Esophagus muscularis mucosa (tissue), 4 donors: ENCODE measurements around the gene DMRT2. TPM values are rescaled to one million over a fixed set of nuclear protein-coding genes. Genes with fewer than 3 reads are reported as not detected.

Experiments used
- DNase-seq: peaks from one replicate; pipeline ENCODE4 v3.0.0-alpha.2; 2017; ENCODE audit errors: extremely low spot score
- H3K27ac ChIP-seq, 4 donors: fragments of 200-600 bp; sonication (generic); replicated peaks in 1 of 4; 1 replicate in 3 of 4; 2 replicates in 1 of 4; pipeline ENCODE4 v1.5.1; 2016 to 2019; ENCODE audit warnings: mild to moderate bottlenecking in 1 of 4
- H3K27me3 ChIP-seq, 4 donors: fragments of 200-600 bp; sonication (generic); one replicate each; pipeline versions ENCODE4 v1.5.1 to v1.6.0; 2016 to 2019
- H3K36me3 ChIP-seq, 4 donors: fragments of 200-600 bp; sonication (generic); one replicate each; pipeline ENCODE4 v1.5.1; 2016 to 2019
- H3K4me1 ChIP-seq, 4 donors: fragments of 200-600 bp; sonication (generic); one replicate each; pipeline ENCODE4 v1.5.1; 2016 to 2019
- H3K4me3 ChIP-seq, 4 donors: fragments of 200-600 bp; sonication (generic); 1 replicate in 2 of 4; 2 replicates in 2 of 4; pipeline ENCODE4 v1.5.1; 2016 to 2019; ENCODE audit warnings: mild to moderate bottlenecking in 4 of 4, moderate library complexity in 1 of 4
- H3K9me3 ChIP-seq, 4 donors: fragments of 200-600 bp; sonication (generic); 1 replicate in 3 of 4; 2 replicates in 1 of 4; pipeline ENCODE4 v1.5.1; 2016 to 2019
- CTCF ChIP-seq, 3 experiments: fragments of 200-600 bp in 2 of 3; fragments of 450-650 bp in 1 of 3; sonication (generic) in 2 of 3; IDR thresholded peaks; one replicate each; pipeline ENCODE4 v1.5.1; 2017 to 2019; ENCODE audit warnings: antibody characterized with exemption in 3 of 3, mild to moderate bottlenecking in 2 of 3, moderate library complexity in 1 of 3
- EP300 ChIP-seq: sonication (generic); formaldehyde crosslinking; IDR thresholded peaks from one replicate; pipeline ENCODE4 v1.6.1; 2017; ENCODE audit warnings: antibody characterized with exemption
- POLR2A ChIP-seq: fragments of 450-650 bp; IDR thresholded peaks from one replicate; pipeline ENCODE4 v1.6.1; 2017; ENCODE audit warnings: antibody characterized with exemption, moderate library complexity, mild to moderate bottlenecking, low read depth
- POLR2AphosphoS5 ChIP-seq, 2 donors: sonication (generic); formaldehyde crosslinking; IDR thresholded peaks; one replicate each; pipeline ENCODE4 v1.6.1; 2017; ENCODE audit warnings: antibody characterized with exemption in 2 of 2
- WGBS: methylation state at CpG from one replicate; pipeline ENCODE4 v1.1.5; 2018; 5-methylcytosine and 5-hydroxymethylcytosine counted together
- intact Hi-C: fragments of 100-400 bp; cut with DNase I; formaldehyde crosslinking; loops from one replicate; pipeline ENCODE4 v1.15.1; 2023
- total RNA-seq, 4 donors: library from RNA; depleted of rRNA; stranded (reverse); fragments of >200 nt; gene quantifications; one replicate each; pipeline versions ENCODE4 v1.1.0 to v1.2.1, GENCODE V29; 2016

Gene DMRT2
- total RNA-seq, 4 donors from 2014 or later, result 0.33 to 0.80 (median 0.50) TPM

DNA sequence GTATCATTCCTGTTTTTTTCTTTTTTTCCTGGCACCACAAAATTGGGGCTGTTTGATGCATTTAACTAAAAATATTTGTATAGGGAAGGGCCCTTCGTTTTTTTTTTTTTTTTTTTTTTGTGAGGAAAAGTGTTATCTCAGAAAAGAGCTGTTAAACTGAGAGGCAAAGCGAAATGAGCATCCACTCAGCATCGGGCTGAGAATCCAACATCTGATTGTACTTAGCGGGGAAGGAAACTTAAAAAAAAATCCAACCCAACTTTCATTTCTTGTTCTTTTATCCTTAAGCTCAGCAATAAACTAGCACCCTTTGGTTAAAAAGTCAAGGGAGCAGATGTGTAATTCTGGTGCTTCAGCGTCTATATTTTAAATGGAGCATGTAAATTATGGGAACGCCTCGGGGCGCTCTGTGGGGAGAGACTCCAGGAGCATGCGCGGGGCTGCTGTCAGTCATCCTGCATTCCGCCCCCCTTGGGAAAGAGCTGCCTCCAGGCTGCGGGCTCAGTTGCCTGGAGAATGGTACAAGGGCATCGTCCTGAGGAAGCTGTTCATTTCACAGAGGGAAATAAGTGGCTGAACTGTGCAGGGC is 33.3 kb downstream of the DMRT2 start:
- no peaks in the 10 kb centered on the region for H3K9me3 ChIP-seq
- no peak for DNase-seq
- no peaks in the 10 kb centered on the region for H3K36me3 ChIP-seq
- intact Hi-C loops, result no loop called here
- H3K27ac ChIP-seq, result no peak overlapping the region
- H3K4me3 ChIP-seq, result peak overlapping the region; percentile 23 to 47 (median 28)
- 14% methylated on average over 13 of the region's 13 CpGs for WGBS
- peaks cover 0 to 5% (median 1%) of the 10 kb centered on the region in 4 donors for H3K4me1 ChIP-seq
- TF ChIP-seq EP300 (no peak), POLR2AphosphoS5 (IDR thresholded peaks at IDR 0.05) (no peak), CTCF (IDR thresholded peaks at IDR 0.05) (no peak)
- peaks cover 0 to 22% (median 0%) of the 10 kb centered on the region in 4 donors for H3K27me3 ChIP-seq

DNA sequence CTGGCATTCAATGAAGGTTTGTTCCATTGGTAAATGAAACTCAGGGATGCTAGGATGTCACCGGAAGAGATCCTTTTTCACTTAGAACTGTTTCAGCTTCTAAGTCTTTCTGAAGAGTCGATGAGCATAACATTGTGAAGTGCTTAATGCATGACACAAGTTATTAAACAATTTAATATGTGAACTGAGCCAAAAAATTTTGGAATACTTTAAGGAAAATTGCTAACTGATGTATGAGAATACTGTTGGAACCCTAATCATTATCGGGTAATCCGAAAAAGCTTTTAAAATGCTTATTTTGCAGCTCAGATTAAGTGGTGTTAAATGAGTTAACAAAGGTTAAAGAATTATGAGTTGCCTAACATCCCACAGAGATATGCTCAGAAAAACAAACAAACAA is 34.9 kb downstream of the DMRT2 start:
- Histone ChIP-seq H3K4me1 (peaks cover 0 to 5% (median 1%) of the 10 kb centered on the region in 4 donors), H3K36me3 (no peaks in the 10 kb centered on the region), H3K9me3 (no peaks in the 10 kb centered on the region), H3K4me3 (no peak overlapping the region), H3K27ac (no peak overlapping the region), H3K27me3 (peaks cover 0 to 17% (median 0%) of the 10 kb centered on the region in 4 donors)
- DNase-seq, result no peak
- WGBS, result 68% methylated on average over 4 of the region's 4 CpGs
- intact Hi-C loops, result no loop called here
- TF ChIP-seq EP300 (no peak), POLR2AphosphoS5 (IDR thresholded peaks at IDR 0.05) (no peak), CTCF (IDR thresholded peaks at IDR 0.05) (no peak)

DNA sequence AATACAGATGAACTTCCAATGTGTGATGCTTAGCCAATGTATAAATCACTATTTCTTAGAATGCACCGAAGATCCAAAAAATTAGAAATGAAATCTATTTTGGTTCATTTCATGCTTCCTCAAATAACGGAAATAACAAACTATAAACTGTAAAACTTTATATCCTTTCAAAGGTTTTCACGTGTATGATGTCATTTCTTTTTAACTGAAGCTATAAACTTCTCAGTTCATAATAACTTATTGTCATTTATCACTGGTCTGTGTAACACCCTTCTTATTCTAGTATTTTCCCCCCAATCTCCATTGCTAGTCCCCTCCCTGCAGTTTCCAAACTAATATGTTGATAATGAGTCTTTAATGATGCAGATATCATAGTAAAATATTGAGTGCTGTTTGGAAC is 36.4 kb downstream of the DMRT2 start:
- intact Hi-C loops, result no loop called here
- Histone ChIP-seq H3K27me3 (peaks cover 0 to 17% (median 0%) of the 10 kb centered on the region in 4 donors), H3K36me3 (no peaks in the 10 kb centered on the region), H3K9me3 (no peaks in the 10 kb centered on the region), H3K4me3 (no peak overlapping the region), H3K27ac (no peak overlapping the region), H3K4me1 (peaks cover 0 to 5% (median 1%) of the 10 kb centered on the region in 4 donors)
- TF ChIP-seq POLR2A (no peak), CTCF (IDR thresholded peaks at IDR 0.05) (no peak), EP300 (no peak), POLR2AphosphoS5 (IDR thresholded peaks at IDR 0.05) (no peak)
- no peak for DNase-seq
- WGBS, result 75% methylated on average over 3 of the region's 3 CpGs

DNA sequence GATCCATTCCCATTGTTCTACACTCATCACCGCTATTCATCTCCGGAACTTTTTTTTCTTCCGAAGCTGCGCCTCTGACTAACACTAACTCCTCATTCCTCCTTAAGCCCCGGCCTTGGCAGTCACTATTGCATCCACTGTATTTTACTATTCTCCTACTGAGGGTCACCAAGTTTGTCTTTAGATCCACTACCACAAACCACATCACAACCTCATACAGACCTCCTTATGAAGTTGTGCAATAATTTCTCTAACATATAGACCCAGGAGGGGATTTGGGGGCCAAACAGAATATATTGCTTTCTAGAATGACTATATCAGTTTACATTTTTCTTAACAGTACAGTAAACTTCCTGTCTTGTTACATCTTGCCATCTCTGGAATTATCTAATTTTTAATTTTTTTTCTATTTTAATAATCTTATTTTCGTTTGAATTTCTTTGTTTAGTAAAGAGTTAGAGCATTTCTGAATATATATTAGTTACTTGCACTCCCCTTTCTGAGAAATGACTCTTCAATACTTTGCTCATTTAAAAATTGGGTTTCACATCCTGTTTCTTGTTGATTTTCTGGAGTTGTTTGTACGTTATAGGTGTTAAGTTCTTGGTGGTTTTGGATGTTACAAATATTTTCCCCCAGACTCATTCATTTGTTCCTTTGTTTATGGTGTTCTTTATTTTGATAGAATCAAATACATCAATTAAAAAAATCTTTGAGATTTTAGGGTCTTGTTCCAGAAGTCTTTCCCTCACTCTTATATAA is 37.1 kb downstream of the DMRT2 start:
- peaks cover 0 to 5% (median 1%) of the 10 kb centered on the region in 4 donors for H3K4me1 ChIP-seq
- H3K4me3 ChIP-seq, result no peak overlapping the region
- 81% methylated on average over 7 of the region's 7 CpGs for WGBS
- peaks cover 0 to 14% (median 0%) of the 10 kb centered on the region in 4 donors for H3K27me3 ChIP-seq
- no peaks in the 10 kb centered on the region for H3K36me3 ChIP-seq
- no peak for TF ChIP-seq CTCF (IDR thresholded peaks at IDR 0.05)
- no peak for TF ChIP-seq POLR2AphosphoS5 (IDR thresholded peaks at IDR 0.05)
- DNase-seq, result no peak
- H3K27ac ChIP-seq, result no peak overlapping the region
- no peaks in the 10 kb centered on the region for H3K9me3 ChIP-seq
- intact Hi-C loops, result no loop called here
